Gastroesophageal sphincter (tissue), 4 donors: ENCODE measurements around the gene KIAA1958. TPM values are rescaled to one million over a fixed set of nuclear protein-coding genes. Genes with fewer than 3 reads are reported as not detected.

ENCODE experiments used
- ATAC-seq: fragments of 150-250 bp; one replicate; pipeline ENCODE4 v1.9.1; 2016; ENCODE audit warnings: mild to moderate bottlenecking, moderate library complexity
- H3K27ac ChIP-seq, 4 donors: fragments of 200-600 bp; sonication (generic) in 3 of 4; 1 replicate in 3 of 4; 2 replicates in 1 of 4; pipeline ENCODE4 v1.5.1; 2016 to 2019
- H3K27me3 ChIP-seq: fragments of 200-600 bp; sonication (generic); one replicate; pipeline ENCODE4 v1.5.1; 2019
- H3K36me3 ChIP-seq, 2 donors: fragments of 200-600 bp; sonication (generic); one replicate each; pipeline ENCODE4 v1.5.1; 2019; ENCODE audit warnings: control low read depth in 1 of 2
- H3K4me1 ChIP-seq, 3 donors: fragments of 200-600 bp; sonication (generic); 1 replicate in 2 of 3; 2 replicates in 1 of 3; pipeline ENCODE4 v1.5.1; 2016 to 2019; ENCODE audit warnings: control low read depth in 2 of 3
- H3K4me3 ChIP-seq, 2 donors: fragments of 200-600 bp; sonication (generic); one replicate each; pipeline ENCODE4 v1.5.1; 2019; ENCODE audit warnings: mild to moderate bottlenecking in 1 of 2, moderate library complexity in 1 of 2
- H3K9me3 ChIP-seq, 3 donors: fragments of 200-600 bp; sonication (generic); one replicate each; pipeline ENCODE4 v1.5.1; 2017 to 2019; ENCODE audit warnings: control low read depth in 2 of 3
- EP300 ChIP-seq: sonication (generic); formaldehyde crosslinking; IDR thresholded peaks from one replicate; pipeline ENCODE4 v1.6.1; 2017; ENCODE audit warnings: antibody characterized with exemption, mild to moderate bottlenecking
- POLR2A ChIP-seq, 2 donors: fragments of 450-650 bp; IDR thresholded peaks; one replicate each; pipeline ENCODE4 v1.6.1; 2017; ENCODE audit warnings: antibody characterized with exemption in 2 of 2, mild to moderate bottlenecking in 2 of 2, moderate library complexity in 1 of 2
- POLR2AphosphoS5 ChIP-seq: sonication (generic); formaldehyde crosslinking; IDR thresholded peaks from one replicate; pipeline ENCODE4 v1.6.1; 2017; ENCODE audit warnings: antibody characterized with exemption
- WGBS, 2 donors: methylation state at CpG; one replicate each; pipeline ENCODE4 v1.1.5; 2018; ENCODE audit warnings: low coverage in 1 of 2; 5-methylcytosine and 5-hydroxymethylcytosine counted together
- total RNA-seq, 4 donors: library from RNA; depleted of rRNA; stranded (reverse); fragments of >200 nt; gene quantifications; one replicate each; pipeline ENCODE4 v1.1.0, GENCODE V29; 2016
- TF ChIP-seq, protein P1 (sequence below), 4 experiments: fragments of 200-600 bp in 2 of 4; fragments of 450-650 bp in 2 of 4; sonication (generic) in 1 of 4; IDR thresholded peaks; one replicate each; pipeline ENCODE4 v1.5.1; 2017 to 2019; ENCODE audit warnings: antibody characterized with exemption in 4 of 4, mild to moderate bottlenecking in 2 of 4, moderate library complexity in 2 of 4

The KIAA1958 gene
- total RNA-seq, 4 donors from 2014 or later, result 3.5 to 8.4 (median 3.9) TPM

- Histone ChIP-seq H3K4me1 (no peaks in the 10 kb centered on the region), H3K9me3 (no peaks in the 10 kb centered on the region), H3K4me3 (no peak overlapping the region), H3K27ac (no peak overlapping the region), H3K36me3 (no peaks in the 10 kb centered on the region), H3K27me3 (no peaks in the 10 kb centered on the region)
- no peak for ATAC-seq
- WGBS, 2 donors, result 85 to 100% methylated on average over 3 of the region's 3 CpGs
- TF ChIP-seq, protein P1, sequence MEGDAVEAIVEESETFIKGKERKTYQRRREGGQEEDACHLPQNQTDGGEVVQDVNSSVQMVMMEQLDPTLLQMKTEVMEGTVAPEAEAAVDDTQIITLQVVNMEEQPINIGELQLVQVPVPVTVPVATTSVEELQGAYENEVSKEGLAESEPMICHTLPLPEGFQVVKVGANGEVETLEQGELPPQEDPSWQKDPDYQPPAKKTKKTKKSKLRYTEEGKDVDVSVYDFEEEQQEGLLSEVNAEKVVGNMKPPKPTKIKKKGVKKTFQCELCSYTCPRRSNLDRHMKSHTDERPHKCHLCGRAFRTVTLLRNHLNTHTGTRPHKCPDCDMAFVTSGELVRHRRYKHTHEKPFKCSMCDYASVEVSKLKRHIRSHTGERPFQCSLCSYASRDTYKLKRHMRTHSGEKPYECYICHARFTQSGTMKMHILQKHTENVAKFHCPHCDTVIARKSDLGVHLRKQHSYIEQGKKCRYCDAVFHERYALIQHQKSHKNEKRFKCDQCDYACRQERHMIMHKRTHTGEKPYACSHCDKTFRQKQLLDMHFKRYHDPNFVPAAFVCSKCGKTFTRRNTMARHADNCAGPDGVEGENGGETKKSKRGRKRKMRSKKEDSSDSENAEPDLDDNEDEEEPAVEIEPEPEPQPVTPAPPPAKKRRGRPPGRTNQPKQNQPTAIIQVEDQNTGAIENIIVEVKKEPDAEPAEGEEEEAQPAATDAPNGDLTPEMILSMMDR (IDR thresholded peaks at IDR 0.05), result no peak
- no peak for TF ChIP-seq POLR2AphosphoS5
- no peak for TF ChIP-seq EP300
- no peak for TF ChIP-seq POLR2A (IDR thresholded peaks at IDR 0.05)
Observed at GRCh38 chr9:112502175-112502946, 15.7 kb downstream of the KIAA1958 start.

GRCh38 chr9:112503170-112503569 is 16.5 kb downstream of the KIAA1958 start:
- H3K27ac ChIP-seq, result no peak overlapping the region
- no peaks in the 10 kb centered on the region for H3K9me3 ChIP-seq
- H3K4me1 ChIP-seq, result no peaks in the 10 kb centered on the region
- H3K27me3 ChIP-seq, result no peaks in the 10 kb centered on the region
- TF ChIP-seq POLR2A (IDR thresholded peaks at IDR 0.05) (no peak), EP300 (no peak), POLR2AphosphoS5 (no peak)
- TF ChIP-seq, protein P1 (IDR thresholded peaks at IDR 0.05), result no peak
- no peak for ATAC-seq
- 63 to 69% methylated on average over 4 to 5 of the region's 5 CpGs for WGBS, 2 donors
- H3K4me3 ChIP-seq, result no peak overlapping the region
- H3K36me3 ChIP-seq, result no peaks in the 10 kb centered on the region

GRCh38 chr9:112505086-112505485 is 18.5 kb downstream of the KIAA1958 start:
- no peak for TF ChIP-seq POLR2AphosphoS5
- TF ChIP-seq, protein P1 (IDR thresholded peaks at IDR 0.05), result no peak
- TF ChIP-seq POLR2A (IDR thresholded peaks at IDR 0.05), result no peak
- no peak for TF ChIP-seq EP300
- H3K27ac ChIP-seq, result no peak overlapping the region
- H3K36me3 ChIP-seq, result no peaks in the 10 kb centered on the region
- no peaks in the 10 kb centered on the region for H3K9me3 ChIP-seq
- no peaks in the 10 kb centered on the region for H3K27me3 ChIP-seq
- ATAC-seq, result no peak
- H3K4me1 ChIP-seq, result no peaks in the 10 kb centered on the region
- no peak overlapping the region for H3K4me3 ChIP-seq
- WGBS, 2 donors, result 85% methylated on average over 4 of the region's 4 CpGs

DNA sequence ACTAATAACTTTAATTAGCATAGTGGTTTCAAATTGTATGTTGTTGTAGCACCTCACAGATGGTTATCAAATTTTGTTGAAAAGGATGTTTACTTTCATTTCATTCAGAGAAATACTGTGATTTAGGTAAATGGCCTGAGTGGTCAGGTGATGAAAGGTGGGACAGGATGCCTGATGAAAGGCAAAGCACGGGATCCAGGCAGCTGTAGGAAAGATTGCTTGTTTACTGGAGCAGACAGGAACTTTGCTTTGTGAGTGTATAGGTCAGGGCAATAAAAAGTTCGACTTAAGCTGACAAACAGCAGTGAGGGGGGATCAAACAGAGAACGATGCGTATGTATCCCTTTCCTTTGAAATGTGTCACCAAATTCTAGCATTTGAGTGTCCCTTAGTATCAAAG is 19.0 kb downstream of the KIAA1958 start:
- WGBS, 2 donors, result 67 to 91% methylated on average over 4 of the region's 4 CpGs
- H3K4me1 ChIP-seq, result no peaks in the 10 kb centered on the region
- no peaks in the 10 kb centered on the region for H3K36me3 ChIP-seq
- TF ChIP-seq EP300 (no peak), POLR2A (IDR thresholded peaks at IDR 0.05) (no peak), POLR2AphosphoS5 (no peak)
- TF ChIP-seq, protein P1 (IDR thresholded peaks at IDR 0.05), result no peak
- no peak overlapping the region for H3K4me3 ChIP-seq
- no peaks in the 10 kb centered on the region for H3K27me3 ChIP-seq
- ATAC-seq, result no peak
- no peak overlapping the region for H3K27ac ChIP-seq
- no peaks in the 10 kb centered on the region for H3K9me3 ChIP-seq

- Histone ChIP-seq H3K27ac (no peak overlapping the region), H3K4me1 (no peaks in the 10 kb centered on the region), H3K27me3 (no peaks in the 10 kb centered on the region), H3K36me3 (no peaks in the 10 kb centered on the region), H3K9me3 (no peaks in the 10 kb centered on the region), H3K4me3 (no peak overlapping the region)
- TF ChIP-seq POLR2AphosphoS5 (no peak), POLR2A (IDR thresholded peaks at IDR 0.05) (no peak), EP300 (no peak)
- TF ChIP-seq, protein P1 (IDR thresholded peaks at IDR 0.05), result no peak
- 86 to 94% methylated on average over 2 of the region's 2 CpGs for WGBS, 2 donors
- no peak for ATAC-seq
Observed at GRCh38 chr9:112506571-112506970, 19.9 kb downstream of the KIAA1958 start.
